ENCODE data around the gene BLOC1S1.

GRCh38 chr12:55737581-55738122, 21.8 kb downstream of the BLOC1S1 start:
- TF ChIP-seq, protein P1, sequence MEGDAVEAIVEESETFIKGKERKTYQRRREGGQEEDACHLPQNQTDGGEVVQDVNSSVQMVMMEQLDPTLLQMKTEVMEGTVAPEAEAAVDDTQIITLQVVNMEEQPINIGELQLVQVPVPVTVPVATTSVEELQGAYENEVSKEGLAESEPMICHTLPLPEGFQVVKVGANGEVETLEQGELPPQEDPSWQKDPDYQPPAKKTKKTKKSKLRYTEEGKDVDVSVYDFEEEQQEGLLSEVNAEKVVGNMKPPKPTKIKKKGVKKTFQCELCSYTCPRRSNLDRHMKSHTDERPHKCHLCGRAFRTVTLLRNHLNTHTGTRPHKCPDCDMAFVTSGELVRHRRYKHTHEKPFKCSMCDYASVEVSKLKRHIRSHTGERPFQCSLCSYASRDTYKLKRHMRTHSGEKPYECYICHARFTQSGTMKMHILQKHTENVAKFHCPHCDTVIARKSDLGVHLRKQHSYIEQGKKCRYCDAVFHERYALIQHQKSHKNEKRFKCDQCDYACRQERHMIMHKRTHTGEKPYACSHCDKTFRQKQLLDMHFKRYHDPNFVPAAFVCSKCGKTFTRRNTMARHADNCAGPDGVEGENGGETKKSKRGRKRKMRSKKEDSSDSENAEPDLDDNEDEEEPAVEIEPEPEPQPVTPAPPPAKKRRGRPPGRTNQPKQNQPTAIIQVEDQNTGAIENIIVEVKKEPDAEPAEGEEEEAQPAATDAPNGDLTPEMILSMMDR (IDR thresholded peaks at IDR 0.05) = no peak
- TF ChIP-seq POLR2A (IDR thresholded peaks at IDR 0.05) = no peak
